Subcutaneous abdominal adipose tissue (tissue), 5 donors: Measurements from ENCODE around the gene ADAD2.

Source experiments
- H3K27ac ChIP-seq: one replicate; pipeline ENCODE4 v1.7.0; 2013; ENCODE audit warnings: low read depth, mild to moderate bottlenecking, inconsistent platforms, low read length, moderate library complexity
- H3K27me3 ChIP-seq, 5 donors: one replicate each; pipeline ENCODE4 v1.7.0; 2013; ENCODE audit warnings: low read length in 5 of 5, inconsistent platforms in 1 of 5; ENCODE audit not compliant: control insufficient read depth in 5 of 5, insufficient read depth in 4 of 5
- H3K36me3 ChIP-seq, 5 donors: one replicate each; pipeline ENCODE4 v1.7.0; 2013; ENCODE audit warnings: low read length in 5 of 5; ENCODE audit not compliant: control insufficient read depth in 5 of 5, insufficient read depth in 5 of 5
- H3K4me1 ChIP-seq, 5 donors: one replicate each; pipeline ENCODE4 v1.7.0; 2013; ENCODE audit warnings: low read length in 5 of 5, mild to moderate bottlenecking in 3 of 5, moderate library complexity in 1 of 5; ENCODE audit not compliant: control insufficient read depth in 5 of 5, insufficient read depth in 5 of 5
- H3K4me3 ChIP-seq, 5 donors: one replicate each; pipeline ENCODE4 v1.7.0; 2013; ENCODE audit warnings: low read length in 5 of 5, low read depth in 1 of 5
- H3K9ac ChIP-seq, 5 donors: one replicate each; pipeline ENCODE4 v1.7.0; 2013; ENCODE audit warnings: low read length in 5 of 5, mild to moderate bottlenecking in 4 of 5, moderate library complexity in 3 of 5
- H3K9me3 ChIP-seq, 5 donors: one replicate each; pipeline ENCODE4 v1.7.0; 2013; ENCODE audit warnings: low read length in 5 of 5; ENCODE audit not compliant: control insufficient read depth in 5 of 5
- donor health status: healthy.
- donor health status: healthy.
- donor health status: healthy.
- donor health status: healthy.
- donor health status: healthy.

Gene ADAD2

GRCh38 chr16:84232060-84232459, 41.1 kb downstream of the ADAD2 start:
- Histone ChIP-seq H3K9ac (no peak overlapping the region), H3K27ac (no peak overlapping the region), H3K9me3 (no peaks in the 10 kb centered on the region), H3K4me1 (peaks cover 7 to 31% (median 12%) of the 10 kb centered on the region in 5 donors), H3K4me3 (no peak overlapping the region), H3K27me3 (peaks cover 0 to 3% (median 0%) of the 10 kb centered on the region in 5 donors), H3K36me3 (no peaks in the 10 kb centered on the region)

DNA sequence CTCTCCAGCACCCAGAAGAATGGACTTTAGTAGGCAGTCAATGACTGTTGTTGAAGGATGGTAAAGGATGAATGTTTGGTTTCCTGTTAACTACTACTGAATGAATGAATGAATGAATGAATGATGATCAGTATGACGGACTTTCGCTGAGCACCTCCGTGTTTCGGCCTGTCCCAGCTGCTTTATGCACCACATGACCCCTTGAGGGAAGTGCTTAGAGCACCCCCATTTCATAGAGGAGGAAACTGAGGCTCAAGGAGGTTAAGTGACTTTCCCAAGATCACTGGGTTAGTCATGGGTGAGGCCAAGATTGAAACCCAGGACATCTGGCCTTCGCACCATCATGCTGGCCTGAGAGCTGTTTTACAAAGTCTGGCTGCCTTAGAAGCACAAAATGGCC, 42.0 kb downstream of the ADAD2 start:
- H3K4me1 ChIP-seq: peaks cover 3 to 26% (median 9%) of the 10 kb centered on the region in 5 donors
- no peak overlapping the region for H3K27ac ChIP-seq
- no peaks in the 10 kb centered on the region for H3K36me3 ChIP-seq
- H3K27me3 ChIP-seq: peaks cover 0 to 8% (median 0%) of the 10 kb centered on the region in 5 donors
- H3K4me3 ChIP-seq: no peak overlapping the region
- no peaks in the 10 kb centered on the region for H3K9me3 ChIP-seq
- no peak overlapping the region for H3K9ac ChIP-seq

- Histone ChIP-seq H3K36me3 (no peaks in the 10 kb centered on the region), H3K9ac (no peak overlapping the region), H3K4me3 (no peak overlapping the region), H3K4me1 (peaks cover 0 to 19% (median 3%) of the 10 kb centered on the region in 5 donors), H3K27me3 (peaks cover 0 to 8% (median 0%) of the 10 kb centered on the region in 5 donors), H3K27ac (no peak overlapping the region), H3K9me3 (no peaks in the 10 kb centered on the region)
Measured at GRCh38 chr16:84233748-84234147, 42.8 kb downstream of the ADAD2 start.

DNA sequence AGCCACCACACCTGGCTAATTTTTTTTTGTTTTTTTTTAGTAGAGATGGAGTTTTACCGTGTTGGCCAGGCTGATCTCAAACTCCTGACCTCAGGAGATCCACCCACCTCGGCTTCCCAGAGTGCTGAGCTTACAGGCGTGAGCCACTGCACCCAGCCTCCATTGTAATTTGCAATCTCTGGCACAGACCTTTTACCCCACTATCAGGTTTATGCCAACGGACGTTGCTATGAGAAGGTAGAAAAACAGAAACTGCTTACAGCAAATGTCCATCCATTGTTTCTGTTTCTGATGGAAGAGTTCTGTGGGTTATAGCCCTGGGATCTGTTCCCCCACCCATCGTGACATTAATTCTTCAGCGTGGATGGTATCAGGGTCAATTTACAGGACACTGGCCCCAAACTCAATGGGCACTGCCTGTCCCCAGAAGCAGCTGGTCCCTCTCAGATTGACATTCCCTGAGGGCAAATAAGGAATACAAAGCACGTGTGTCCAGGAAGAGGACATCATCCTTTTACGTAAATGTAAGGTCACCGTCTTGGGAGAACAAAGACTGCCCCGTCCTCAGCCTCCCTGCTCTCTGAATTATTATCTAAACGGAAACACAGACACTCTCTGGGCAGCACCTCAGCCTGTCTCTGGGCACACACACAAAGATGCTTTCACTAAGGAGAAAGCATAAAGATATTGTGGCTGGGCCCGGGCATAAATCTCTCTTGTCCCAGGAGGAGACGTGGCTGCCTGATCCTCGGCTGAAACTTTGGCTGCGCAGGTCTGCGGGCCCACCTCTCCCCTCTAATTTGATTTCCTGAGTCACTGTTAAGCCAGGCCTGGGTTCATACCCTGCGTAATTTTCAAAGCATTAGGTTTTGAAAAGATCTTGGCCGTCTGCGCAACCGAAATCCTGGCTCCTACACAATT, 43.6 kb downstream of the ADAD2 start:
- peaks cover 0 to 8% (median 0%) of the 10 kb centered on the region in 5 donors for H3K27me3 ChIP-seq
- H3K9ac ChIP-seq: no peak overlapping the region
- peak overlapping the region; percentile 30 for H3K27ac ChIP-seq
- H3K36me3 ChIP-seq: no peaks in the 10 kb centered on the region
- peak overlapping the region in 1 of 5 donors; percentile 8 for H3K4me3 ChIP-seq
- peaks cover 0 to 16% (median 3%) of the 10 kb centered on the region in 5 donors for H3K4me1 ChIP-seq
- no peaks in the 10 kb centered on the region for H3K9me3 ChIP-seq

GRCh38 chr16:84236671-84237070, 45.7 kb downstream of the ADAD2 start:
- no peaks in the 10 kb centered on the region for H3K9me3 ChIP-seq
- H3K4me1 ChIP-seq: peaks cover 0 to 16% (median 3%) of the 10 kb centered on the region in 5 donors
- no peak overlapping the region for H3K27ac ChIP-seq
- H3K9ac ChIP-seq: no peak overlapping the region
- no peaks in the 10 kb centered on the region for H3K36me3 ChIP-seq
- no peak overlapping the region for H3K4me3 ChIP-seq
- peaks cover 0 to 20% (median 6%) of the 10 kb centered on the region in 5 donors for H3K27me3 ChIP-seq

DNA sequence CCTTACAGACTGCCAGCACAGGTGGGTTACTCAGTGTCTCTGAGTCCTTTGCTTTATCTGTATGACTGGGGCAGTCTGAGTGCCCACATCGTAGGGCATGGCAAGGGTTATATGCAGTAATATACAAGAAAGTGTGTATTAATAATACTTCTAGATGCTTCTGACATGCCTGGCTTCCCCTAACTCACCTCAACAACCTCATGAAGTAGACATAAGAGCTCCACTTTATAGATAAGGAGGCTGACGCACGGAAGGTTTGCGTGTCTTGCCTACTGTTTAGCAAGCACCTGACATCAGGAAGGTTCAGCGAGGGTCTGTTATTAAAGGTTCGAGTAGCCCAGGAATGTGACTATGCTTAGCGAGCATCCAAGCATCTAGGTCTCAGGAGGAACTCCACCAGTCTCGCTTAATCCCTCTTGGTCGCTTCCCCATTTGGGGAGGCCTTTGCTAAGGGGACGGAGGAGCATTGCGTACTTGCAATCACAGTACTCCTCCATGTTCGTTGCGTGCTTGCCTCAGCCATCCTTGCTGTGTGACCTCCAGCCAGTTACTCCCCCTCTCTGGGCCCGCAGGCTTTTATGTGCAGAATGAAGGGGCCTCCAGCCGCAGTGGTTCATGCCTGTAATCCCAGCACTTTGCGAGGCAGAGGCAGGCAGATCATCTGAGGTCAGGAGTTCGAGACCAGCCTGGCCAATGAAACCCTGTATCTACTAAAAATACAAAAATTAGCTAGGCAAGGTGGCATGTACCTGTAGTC, 47.2 kb downstream of the ADAD2 start:
- H3K27me3 ChIP-seq: peaks cover 0 to 26% (median 12%) of the 10 kb centered on the region in 5 donors
- no peaks in the 10 kb centered on the region for H3K9me3 ChIP-seq
- peaks cover 0 to 16% (median 3%) of the 10 kb centered on the region in 5 donors for H3K4me1 ChIP-seq
- H3K9ac ChIP-seq: no peak overlapping the region
- no peak overlapping the region for H3K27ac ChIP-seq
- H3K4me3 ChIP-seq: no peak overlapping the region
- no peaks in the 10 kb centered on the region for H3K36me3 ChIP-seq

- Histone ChIP-seq H3K4me3 (no peak overlapping the region), H3K36me3 (no peaks in the 10 kb centered on the region)
Measured at GRCh38 chr16:84239141-84239769, 48.3 kb downstream of the ADAD2 start.

DNA sequence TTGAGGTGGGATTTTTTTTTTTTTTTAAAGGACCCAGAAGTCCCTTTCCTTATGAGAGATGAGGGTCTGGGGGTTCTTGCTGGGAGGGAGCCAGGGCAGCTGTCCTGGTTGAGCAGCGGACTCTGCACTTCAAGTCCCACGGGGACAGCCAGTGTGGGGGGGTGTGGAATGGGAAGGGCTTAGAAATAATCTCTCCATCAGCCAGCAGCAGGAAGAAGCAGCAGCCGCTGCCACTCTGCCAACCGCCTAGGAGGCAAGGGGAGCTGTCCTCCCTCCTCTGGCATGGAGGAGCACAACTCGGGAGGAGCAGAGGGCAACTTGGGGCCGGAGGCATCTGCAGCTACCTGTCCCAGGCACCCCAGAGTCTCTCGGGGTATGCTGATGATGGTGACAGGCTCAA, 49.0 kb downstream of the ADAD2 start, which contains the start of gene KCNG4:
KCNG4 (minus strand) TSS at position 104 of the 400 bp plus-strand sequence. CDS start 2,527 bp downstream, outside the sequence.
- H3K27ac ChIP-seq: no peak within 1 kb of the TSS
- no peak within 1 kb of the TSS for H3K4me3 ChIP-seq
- peaks cover 0 to 10% (median 0%) of the 10 kb centered on the region in 5 donors for H3K4me1 ChIP-seq
- no peaks in the 10 kb centered on the region for H3K36me3 ChIP-seq
- peaks cover 0 to 26% (median 12%) of the 10 kb centered on the region in 5 donors for H3K27me3 ChIP-seq
- no peak within 1 kb of the TSS for H3K9ac ChIP-seq
- peaks cover 0 to 5% (median 3%) of the 10 kb centered on the region in 5 donors for H3K9me3 ChIP-seq

More at GRCh38 chr16:84239141-84239769, 48.3 kb downstream of the ADAD2 start:
- no peak overlapping the region for H3K27ac ChIP-seq
- H3K4me1 ChIP-seq: peaks cover 0 to 16% (median 3%) of the 10 kb centered on the region in 5 donors
- no peak overlapping the region for H3K9ac ChIP-seq
- H3K27me3 ChIP-seq: peaks cover 0 to 26% (median 12%) of the 10 kb centered on the region in 5 donors
- no peaks in the 10 kb centered on the region for H3K9me3 ChIP-seq

GRCh38 chr16:84240455-84240854, 49.5 kb downstream of the ADAD2 start:
- Histone ChIP-seq H3K4me3 (no peak overlapping the region), H3K27me3 (peaks cover 0 to 26% (median 12%) of the 10 kb centered on the region in 5 donors), H3K9ac (no peak overlapping the region), H3K36me3 (no peaks in the 10 kb centered on the region), H3K9me3 (peaks cover 0 to 7% (median 4%) of the 10 kb centered on the region in 5 donors), H3K27ac (no peak overlapping the region), H3K4me1 (peaks cover 0 to 4% (median 0%) of the 10 kb centered on the region in 5 donors)
